ENCODE data around the gene CHI3L2.
A peak's percentile ranks its signal among the peaks of the same experiment; 100 is the strongest.

Gene CHI3L2

GRCh38 chr1:111219557-111220286 is 7.8 kb upstream of the CHI3L2 start:
- TF ChIP-seq, protein P1, sequence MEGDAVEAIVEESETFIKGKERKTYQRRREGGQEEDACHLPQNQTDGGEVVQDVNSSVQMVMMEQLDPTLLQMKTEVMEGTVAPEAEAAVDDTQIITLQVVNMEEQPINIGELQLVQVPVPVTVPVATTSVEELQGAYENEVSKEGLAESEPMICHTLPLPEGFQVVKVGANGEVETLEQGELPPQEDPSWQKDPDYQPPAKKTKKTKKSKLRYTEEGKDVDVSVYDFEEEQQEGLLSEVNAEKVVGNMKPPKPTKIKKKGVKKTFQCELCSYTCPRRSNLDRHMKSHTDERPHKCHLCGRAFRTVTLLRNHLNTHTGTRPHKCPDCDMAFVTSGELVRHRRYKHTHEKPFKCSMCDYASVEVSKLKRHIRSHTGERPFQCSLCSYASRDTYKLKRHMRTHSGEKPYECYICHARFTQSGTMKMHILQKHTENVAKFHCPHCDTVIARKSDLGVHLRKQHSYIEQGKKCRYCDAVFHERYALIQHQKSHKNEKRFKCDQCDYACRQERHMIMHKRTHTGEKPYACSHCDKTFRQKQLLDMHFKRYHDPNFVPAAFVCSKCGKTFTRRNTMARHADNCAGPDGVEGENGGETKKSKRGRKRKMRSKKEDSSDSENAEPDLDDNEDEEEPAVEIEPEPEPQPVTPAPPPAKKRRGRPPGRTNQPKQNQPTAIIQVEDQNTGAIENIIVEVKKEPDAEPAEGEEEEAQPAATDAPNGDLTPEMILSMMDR (IDR thresholded peaks at IDR 0.05; ENCODE audit: extremely low read depth, insufficient read depth, missing control alignments) = no peak
- no peak for DNase-seq (ENCODE audit: low spot score)
- in situ Hi-C loops (cut with MboI; ENCODE audit: low pct_unique_long_range_greater_than_20kb, low sequenced_read_pairs, unreplicated experiment) = loop anchor here (10.0 to 25.0 kb wide), 4 partner anchors 175 to 543 kb away; partner anchors contain the start of genes ATP5PB, DDX20, RAP1A and WDR77

DNA sequence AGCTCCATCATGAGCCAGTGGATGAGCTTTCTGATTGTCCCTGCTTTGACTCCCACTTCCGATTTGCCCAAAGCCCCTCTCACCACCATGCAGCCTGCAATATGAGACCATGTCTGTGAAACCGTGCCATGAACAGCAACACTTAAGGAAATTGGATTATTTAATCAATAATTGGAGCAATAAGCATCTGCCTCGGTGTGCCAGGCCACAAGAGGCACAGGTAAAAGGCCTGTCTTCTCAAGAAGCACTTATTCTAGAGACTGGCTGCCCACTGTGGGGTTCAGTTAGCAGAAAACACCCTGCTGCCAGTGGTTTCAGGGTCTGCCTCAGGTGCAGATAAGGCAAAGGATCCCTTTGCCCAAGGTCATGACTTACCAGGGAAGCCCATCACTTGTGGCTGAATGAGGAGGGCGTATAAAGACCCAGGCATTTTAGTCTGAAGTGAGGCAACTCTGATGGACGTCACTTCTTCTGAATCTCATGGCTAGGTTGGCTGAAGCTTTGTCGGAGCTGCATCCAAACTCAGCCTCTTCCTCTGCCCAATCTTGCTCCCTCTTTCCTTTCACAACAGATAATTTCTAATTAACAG is 7.1 kb upstream of the CHI3L2 start:
- TF ChIP-seq, protein P1 (IDR thresholded peaks at IDR 0.05; ENCODE audit: extremely low read depth, insufficient read depth, missing control alignments) = no peak
- in situ Hi-C loops (cut with MboI; ENCODE audit: low pct_unique_long_range_greater_than_20kb, low sequenced_read_pairs, unreplicated experiment) = loop anchor here (10.0 to 25.0 kb wide), 4 partner anchors 174 to 542 kb away; partner anchors contain the start of genes ATP5PB, DDX20, RAP1A and WDR77
- no peak for DNase-seq (ENCODE audit: low spot score)

GRCh38 chr1:111221276-111221632 is 6.3 kb upstream of the CHI3L2 start:
- TF ChIP-seq, protein P1 (IDR thresholded peaks at IDR 0.05; ENCODE audit: extremely low read depth, insufficient read depth, missing control alignments) = no peak
- no peak for DNase-seq (ENCODE audit: low spot score)
- in situ Hi-C loops (cut with MboI; ENCODE audit: low pct_unique_long_range_greater_than_20kb, low sequenced_read_pairs, unreplicated experiment) = loop anchor here (10.0 to 25.0 kb wide), 4 partner anchors 174 to 541 kb away; partner anchors contain the start of genes ATP5PB, DDX20, RAP1A and WDR77

DNA sequence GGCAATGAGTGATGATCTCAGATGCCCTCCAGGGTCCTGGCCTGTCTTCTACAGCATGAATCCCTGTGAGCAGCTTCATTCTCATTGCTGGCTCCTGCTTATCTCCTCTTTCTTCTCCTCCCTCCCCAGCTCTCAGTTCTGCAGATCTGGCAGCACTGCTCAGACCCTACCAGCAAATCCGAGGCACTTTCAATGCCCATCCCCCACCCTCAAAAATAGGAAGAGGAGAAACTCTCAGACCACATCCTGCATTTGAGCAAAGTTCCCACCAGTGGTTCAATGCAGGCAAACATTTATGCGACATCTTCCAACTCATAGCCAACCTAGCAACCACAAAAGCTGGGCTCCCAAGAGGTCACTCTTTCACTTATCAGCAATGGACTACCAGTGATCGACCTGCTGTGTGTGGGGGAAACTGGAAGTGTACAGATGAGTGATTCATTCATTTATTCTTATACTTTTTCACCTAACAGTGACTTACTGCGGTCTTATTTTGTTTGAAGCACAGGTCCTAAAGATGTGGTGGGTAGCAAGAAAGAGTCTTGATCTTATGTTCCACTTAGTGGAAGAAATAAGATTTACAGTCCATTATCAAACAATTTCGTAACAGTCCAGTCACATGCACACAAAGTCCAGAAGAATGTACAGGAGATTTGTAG is 5.8 kb upstream of the CHI3L2 start:
- DNase-seq (ENCODE audit: low spot score) = peak; percentile 65
- TF ChIP-seq, protein P1 (IDR thresholded peaks at IDR 0.05; ENCODE audit: extremely low read depth, insufficient read depth, missing control alignments) = peak; percentile 28
- in situ Hi-C loops (cut with MboI; ENCODE audit: low pct_unique_long_range_greater_than_20kb, low sequenced_read_pairs, unreplicated experiment) = loop anchor here (10.0 to 25.0 kb wide), 4 partner anchors 173 to 541 kb away; partner anchors contain the start of genes ATP5PB, DDX20, RAP1A and WDR77

GRCh38 chr1:111222308-111223125 is 5.0 kb upstream of the CHI3L2 start:
- in situ Hi-C loops (cut with MboI; ENCODE audit: low pct_unique_long_range_greater_than_20kb, low sequenced_read_pairs, unreplicated experiment) = loop anchor here (10.0 to 25.0 kb wide), 4 partner anchors 172 to 540 kb away; partner anchors contain the start of genes ATP5PB, DDX20, RAP1A and WDR77
- TF ChIP-seq, protein P1 (IDR thresholded peaks at IDR 0.05; ENCODE audit: extremely low read depth, insufficient read depth, missing control alignments) = peak; percentile 94
- DNase-seq (ENCODE audit: low spot score) = peak; percentile 51

All from GM13977 (cell line).